GM12891 (cell line): ENCODE results near the gene IL18.

Source experiments
- DNase-seq: peaks from one replicate; pipeline ENCODE4 v3.0.0; 2011; ENCODE audit warnings: low spot score; ENCODE audit not compliant: insufficient read length
- FAIRE-seq: peaks from 2 replicates; lab custom pipeline; 2011; peaks lifted over from hg19 to GRCh38; lab: Jason Lieb, UNC
- PAX5 ChIP-seq: IDR thresholded peaks from 2 replicates; pipeline ENCODE4 v1.6.1; 2011; ENCODE audit warnings: low read length, moderate library complexity, mild to moderate bottlenecking; ENCODE audit not compliant: insufficient read depth, severe bottlenecking
- POLR2A ChIP-seq: IDR thresholded peaks from 2 replicates; pipeline ENCODE4 v1.6.1; 2011; ENCODE audit warnings: low read depth, low read length, control low read depth
- POLR2AphosphoS5 ChIP-seq: IDR thresholded peaks from 2 replicates; pipeline ENCODE4 v1.6.1; 2011; ENCODE audit warnings: low read depth, low read length, control low read depth
- POU2F2 ChIP-seq: IDR thresholded peaks from 2 replicates; pipeline ENCODE4 v1.6.1; 2011; ENCODE audit warnings: low read depth, mild to moderate bottlenecking, control low read depth, low read length, moderate library complexity
- SPI1 ChIP-seq: IDR thresholded peaks from 2 replicates; pipeline ENCODE4 v1.6.1; 2011; ENCODE audit warnings: low read depth, low read length, control low read depth
- TAF1 ChIP-seq: IDR thresholded peaks from 2 replicates; pipeline ENCODE4 v1.6.1; 2011; ENCODE audit warnings: low read depth, low read length, control low read depth

IL18 gene

DNA sequence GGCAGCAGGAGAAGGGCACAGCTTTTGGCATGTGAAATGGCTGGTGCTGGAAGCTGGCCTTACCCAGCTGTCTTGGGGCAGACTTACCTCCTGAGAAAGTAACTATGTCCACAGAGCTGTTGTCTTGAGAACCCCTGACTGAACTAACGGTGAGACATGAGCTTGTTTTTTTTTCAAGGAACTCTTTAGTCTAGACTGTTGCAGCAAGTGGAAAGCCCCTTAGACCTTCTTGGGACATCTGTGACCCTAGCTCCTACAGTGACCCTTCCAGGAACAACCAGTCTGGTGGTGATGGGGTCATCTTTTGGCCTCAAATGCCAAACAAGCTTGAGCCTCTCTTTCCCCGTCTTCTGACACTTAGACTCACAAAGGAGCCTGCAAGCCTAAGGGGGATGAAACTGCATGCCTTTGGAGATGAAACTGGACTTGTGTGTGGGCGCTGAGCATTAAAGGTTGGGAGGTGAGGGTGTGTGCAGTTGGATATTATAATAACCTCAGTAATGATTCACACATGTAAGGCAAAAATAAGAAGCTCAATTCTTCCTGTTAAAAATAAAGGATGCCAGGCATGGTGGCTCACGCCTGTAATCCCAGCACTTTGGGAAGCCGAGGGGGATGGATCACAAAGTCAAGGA, 41.8 kb downstream of the IL18 start:
- DNase-seq, result no peak
- FAIRE-seq, result no peak
- no peak for TF ChIP-seq POU2F2
- no peak for TF ChIP-seq POLR2AphosphoS5

DNA sequence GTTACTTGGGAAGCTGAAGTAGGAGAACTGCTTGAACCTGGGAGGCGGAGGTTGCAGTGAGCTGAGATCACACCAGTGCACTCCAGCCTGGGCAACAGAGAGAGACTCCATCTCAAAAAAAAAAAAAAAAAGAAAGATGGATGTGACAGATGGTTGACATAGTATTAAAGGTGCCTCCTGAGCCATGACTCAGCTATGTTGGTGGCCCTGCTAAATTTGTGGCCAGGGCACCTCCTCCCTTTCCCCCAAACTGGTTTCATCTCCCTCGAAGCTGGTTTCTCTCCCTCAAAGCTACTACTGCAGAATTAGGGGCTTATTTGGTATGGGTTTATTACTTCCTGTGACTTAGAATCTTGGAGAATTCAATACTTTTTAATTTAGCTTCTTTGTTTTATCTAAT, 45.7 kb downstream of the IL18 start:
- no peak for FAIRE-seq
- no peak for DNase-seq
- TF ChIP-seq SPI1 (no peak), POLR2A (no peak), TAF1 (no peak), POLR2AphosphoS5 (no peak), PAX5 (no peak), POU2F2 (no peak)

DNA sequence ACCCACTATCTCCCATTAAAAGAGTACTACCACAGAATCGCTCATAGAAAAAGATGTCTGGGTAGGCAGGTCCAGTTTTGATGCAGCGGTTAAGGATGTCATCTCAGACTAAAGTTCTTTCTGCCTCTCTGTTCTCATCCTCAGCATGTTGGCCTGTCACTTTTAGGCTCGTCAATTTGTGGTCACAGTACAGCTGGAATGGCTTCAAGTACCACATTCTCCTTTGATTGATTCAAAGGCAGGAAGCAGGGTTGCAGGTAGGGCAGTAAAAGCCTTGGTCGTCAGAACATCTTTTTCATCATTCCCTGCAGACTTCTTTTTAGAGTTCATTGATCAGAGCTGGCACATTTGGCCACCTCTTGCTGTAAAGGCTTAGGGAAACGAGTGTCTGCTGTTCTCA, 48.5 kb downstream of the IL18 start:
- FAIRE-seq, result no peak

DNA sequence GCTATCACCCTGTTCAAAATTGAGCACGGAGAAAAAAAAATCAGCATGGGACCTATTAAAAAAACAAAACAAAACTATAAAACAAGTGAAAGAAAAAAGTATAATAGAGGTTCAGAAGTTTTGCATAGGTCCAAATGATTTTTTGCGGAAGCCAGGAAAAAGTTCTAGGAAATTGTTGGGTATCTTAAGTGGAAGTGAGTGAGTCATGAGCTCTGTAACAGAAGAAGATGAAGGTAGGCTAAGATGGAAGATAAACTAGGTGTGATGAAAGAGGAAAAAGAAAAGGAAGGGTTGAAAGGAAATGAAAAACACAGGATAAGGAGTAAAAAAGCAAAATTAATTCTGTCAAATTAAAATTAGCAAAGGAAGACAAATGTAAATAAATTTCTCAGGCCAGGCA, 49.4 kb downstream of the IL18 start:
- FAIRE-seq, result no peak
- no peak for DNase-seq
- TF ChIP-seq SPI1 (no peak), PAX5 (no peak), POU2F2 (no peak), POLR2AphosphoS5 (no peak), POLR2A (no peak), TAF1 (no peak)

More for the DNA sequence above, 48.5 kb downstream of the IL18 start:
- no peak for DNase-seq
- TF ChIP-seq POU2F2 (no peak), POLR2A (no peak), TAF1 (no peak), POLR2AphosphoS5 (no peak), PAX5 (no peak), SPI1 (no peak)

DNA sequence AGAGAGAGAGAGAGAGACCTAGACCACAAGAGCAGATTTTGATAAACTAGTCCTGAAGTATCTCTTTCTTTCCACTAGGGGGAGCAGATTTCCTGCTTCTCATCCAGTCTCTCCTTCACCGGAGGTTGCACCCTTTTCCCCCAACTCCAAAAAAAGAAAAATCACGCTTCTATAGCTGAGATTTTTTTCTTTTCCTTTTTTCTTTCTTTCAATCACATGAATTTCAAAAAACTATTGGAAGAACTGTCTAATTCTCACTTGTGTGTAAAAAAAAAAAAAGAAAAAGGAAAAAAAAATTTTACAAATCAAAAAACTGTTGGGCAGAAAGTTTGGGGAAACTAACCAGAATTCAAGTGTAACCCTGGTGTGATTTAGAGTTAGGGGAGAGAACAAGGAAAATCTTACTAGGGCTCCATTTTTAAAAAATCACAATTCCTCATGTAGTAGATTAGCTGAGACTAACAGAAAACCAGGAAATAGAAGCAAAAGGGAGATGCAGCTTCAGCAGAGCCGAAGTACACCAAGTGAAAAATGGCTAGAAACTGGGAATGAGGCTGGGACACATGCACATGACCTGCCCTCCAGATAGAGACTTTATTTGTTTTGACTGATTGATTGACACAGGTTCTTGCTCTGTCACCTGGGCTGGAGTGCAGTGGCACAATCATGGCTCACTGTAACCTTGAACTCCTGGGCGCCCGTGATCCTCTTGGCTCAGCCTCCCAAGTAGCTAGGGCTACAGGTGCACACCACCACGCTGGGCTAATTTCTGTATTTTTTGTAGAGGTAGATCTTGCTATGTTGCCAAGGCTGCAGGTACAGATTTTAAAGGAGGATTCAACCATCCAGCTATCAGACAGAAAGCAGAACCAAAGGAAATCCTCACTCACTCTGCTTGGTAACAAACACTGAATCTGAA, 50.1 kb downstream of the IL18 start:
- no peak for DNase-seq
- FAIRE-seq, result peak; percentile 63
- TF ChIP-seq SPI1 (no peak), PAX5 (no peak), TAF1 (no peak), POLR2A (no peak), POLR2AphosphoS5 (no peak), POU2F2 (no peak)

DNA sequence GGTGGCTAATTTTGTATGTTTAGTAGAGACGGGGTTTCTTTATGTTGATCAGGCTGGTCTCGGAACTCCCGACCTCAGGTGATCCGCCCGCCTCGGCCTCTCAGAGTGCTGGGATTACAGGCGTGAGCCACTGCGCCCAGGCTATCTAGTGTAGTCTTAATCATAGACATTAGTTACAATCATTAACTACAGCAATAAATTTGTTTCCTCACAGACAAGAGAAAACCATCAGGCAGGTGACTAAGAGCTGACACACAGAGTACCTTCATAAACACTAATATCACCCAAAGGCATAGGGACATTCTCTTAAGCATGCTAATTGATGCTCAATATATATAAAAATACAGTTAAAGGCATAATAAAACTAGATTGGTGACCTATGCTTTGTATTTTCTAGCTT, 57.8 kb downstream of the IL18 start:
- no peak for FAIRE-seq
- TF ChIP-seq SPI1 (no peak), TAF1 (no peak)
- DNase-seq, result no peak

DNA sequence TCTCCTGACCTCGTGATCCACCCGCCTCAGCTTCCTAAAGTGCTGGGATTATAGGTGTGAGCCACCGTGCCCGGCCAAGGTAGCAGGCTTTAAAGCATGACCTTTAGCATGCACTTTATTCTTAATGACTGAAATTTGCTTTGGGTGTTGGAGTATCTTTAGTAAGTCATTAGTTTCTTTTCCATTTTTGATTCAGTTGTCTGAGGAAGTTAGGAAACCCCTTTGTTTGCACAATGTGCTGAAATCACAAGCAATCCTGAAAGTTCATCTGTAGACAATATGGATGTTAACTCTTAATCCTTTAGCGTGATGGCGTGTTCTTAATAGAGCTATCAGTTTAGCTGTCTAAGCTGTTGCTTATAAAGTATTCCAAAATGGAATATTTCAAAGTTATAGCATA, 60.4 kb downstream of the IL18 start:
- FAIRE-seq (no peak), DNase-seq (no peak)

DNA sequence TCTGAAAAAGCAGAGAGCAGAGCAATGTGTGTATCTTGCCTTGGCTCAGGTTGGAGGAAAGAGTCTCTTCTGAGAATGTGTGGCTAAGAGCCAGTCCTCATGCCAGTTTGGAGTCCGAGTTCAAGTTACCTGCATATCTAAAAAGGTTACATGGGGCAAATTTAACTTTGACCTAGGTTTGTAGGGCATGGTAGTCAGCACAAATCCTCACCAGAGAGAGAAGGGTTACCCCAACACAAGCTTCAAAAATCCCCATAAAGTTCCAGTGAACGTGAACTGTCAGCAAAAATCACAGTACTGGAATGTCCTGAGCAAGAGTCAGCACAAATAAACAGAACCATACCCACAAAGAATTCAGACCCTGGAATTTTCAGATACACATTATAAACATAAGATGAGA, 63.4 kb downstream of the IL18 start:
- FAIRE-seq (no peak), DNase-seq (no peak)
- TF ChIP-seq POLR2AphosphoS5 (no peak), SPI1 (no peak), TAF1 (no peak), POU2F2 (no peak), PAX5 (no peak), POLR2A (no peak)

More for the DNA sequence above, 60.4 kb downstream of the IL18 start:
- TF ChIP-seq PAX5, result no peak
- TF ChIP-seq POU2F2, result no peak
- no peak for TF ChIP-seq POLR2AphosphoS5
- no peak for TF ChIP-seq POLR2A
- TF ChIP-seq SPI1, result no peak
- TF ChIP-seq TAF1, result no peak

DNA sequence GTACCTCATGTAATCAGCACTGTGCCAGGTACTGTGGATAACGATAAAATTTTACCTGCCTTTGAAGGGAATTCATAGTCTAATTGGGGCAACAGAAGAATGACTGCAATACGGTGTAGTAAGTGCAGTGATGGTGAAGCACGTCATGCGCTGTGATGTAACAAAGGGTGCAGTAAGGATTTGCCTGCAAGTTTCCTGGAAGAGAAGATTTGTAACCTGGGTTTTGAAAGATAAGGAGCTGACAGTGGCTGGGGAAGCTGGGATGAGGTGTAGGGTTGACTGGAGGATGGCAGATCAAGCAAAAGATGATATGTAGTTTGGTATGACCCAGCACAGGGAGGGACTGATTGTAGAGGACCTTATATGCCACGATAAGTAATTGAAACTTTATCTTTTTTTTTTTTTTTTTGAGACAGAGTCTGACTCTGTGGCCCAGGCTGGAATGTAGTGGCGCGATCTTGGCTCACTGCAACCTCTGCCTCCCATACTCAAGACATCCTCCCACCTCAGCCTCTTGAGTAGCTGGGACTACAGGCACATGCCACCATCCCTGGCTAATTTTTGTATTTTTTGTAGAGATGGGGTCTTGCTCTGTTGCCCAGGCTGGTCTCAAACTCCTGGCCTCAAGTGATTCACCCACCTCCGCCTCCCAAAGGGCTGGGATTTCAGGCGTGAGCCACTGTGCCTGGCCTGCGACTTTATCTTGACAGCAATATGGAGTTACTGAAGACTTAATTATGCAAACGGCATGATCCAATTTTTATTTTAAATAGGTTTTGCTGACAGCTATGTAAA, 66.0 kb downstream of the IL18 start:
- no peak for DNase-seq
- no peak for TF ChIP-seq TAF1
- TF ChIP-seq POU2F2, result no peak
- no peak for TF ChIP-seq POLR2AphosphoS5
- no peak for TF ChIP-seq PAX5
- TF ChIP-seq SPI1, result no peak
- TF ChIP-seq POLR2A, result no peak
- FAIRE-seq, result no peak
